NCI-H2081 (cell line): ENCODE results near the gene WNT3A.
"Not testable (repeated sequence)": the region's sequence is repeated elsewhere in the genome, so short reads cannot be mapped to it uniquely, and the experiment has no call there.

Experiments
- DNase-seq, 2 experiments: peaks; one replicate each; lab custom pipeline; 2025; lab: John Stamatoyannopoulos, UW

The WNT3A gene

GRCh38 chr1:228011721-228012311 lies 5.0 kb downstream of the WNT3A start:
- DNase-seq, result no peak

GRCh38 chr1:228012555-228012954 lies 5.8 kb downstream of the WNT3A start:
- DNase-seq, result no peak

GRCh38 chr1:228013131-228013934 lies 6.5 kb downstream of the WNT3A start:
- DNase-seq, result no peak

GRCh38 chr1:228013935-228014930 lies 7.4 kb downstream of the WNT3A start:
- DNase-seq, result no peak

GRCh38 chr1:228015276-228016180 lies 8.7 kb downstream of the WNT3A start:
- no peak for DNase-seq

GRCh38 chr1:228016181-228016510 lies 9.3 kb downstream of the WNT3A start:
- DNase-seq, result no peak

- DNase-seq, result no peak
Observed at GRCh38 chr1:228016653-228017355, 10.0 kb downstream of the WNT3A start.

- no peak for DNase-seq
Observed at GRCh38 chr1:228017356-228018124, 10.7 kb downstream of the WNT3A start.

- DNase-seq, result no peak
Observed at GRCh38 chr1:228018125-228018398, 11.3 kb downstream of the WNT3A start.

GRCh38 chr1:228018961-228019721 lies 12.3 kb downstream of the WNT3A start:
- DNase-seq, result no peak

GRCh38 chr1:228019722-228020083 lies 12.9 kb downstream of the WNT3A start:
- DNase-seq, result not testable (repeated sequence)

GRCh38 chr1:228020686-228021354 lies 14.0 kb downstream of the WNT3A start:
- DNase-seq, result no peak

- no peak for DNase-seq
Observed at GRCh38 chr1:228021355-228022030, 14.7 kb downstream of the WNT3A start.

GRCh38 chr1:228022571-228023293 lies 15.9 kb downstream of the WNT3A start:
- no peak for DNase-seq

- no peak for DNase-seq
Observed at GRCh38 chr1:228023294-228023639, 16.5 kb downstream of the WNT3A start.

- DNase-seq, result no peak
Observed at GRCh38 chr1:228029281-228029680, 22.5 kb downstream of the WNT3A start.

- no peak for DNase-seq
Observed at GRCh38 chr1:228030451-228031201, 23.8 kb downstream of the WNT3A start.
